HepG2 (cell line): ENCODE data around the gene IL1RL1. TPM values are rescaled to one million over a fixed set of nuclear protein-coding genes. Genes with fewer than 3 reads are reported as not detected.
A peak's percentile ranks its signal among the peaks of the same experiment; 100 is the strongest.

Experiments used
- AHR ChIP-seq: IDR thresholded peaks from 2 replicates; pipeline ENCODE4 v1.6.1; 2018; ENCODE audit warnings: missing genetic modification reagents, missing compliant biosample characterization
- CAMTA2 ChIP-seq: sonication (generic); formaldehyde crosslinking; IDR thresholded peaks from 2 replicates; pipeline ENCODE4 v1.4.0; 2020; ENCODE audit warnings: mild to moderate bottlenecking, missing genetic modification reagents, borderline replicate concordance
- GZF1 ChIP-seq: sonication (generic); formaldehyde crosslinking; IDR thresholded peaks from 2 replicates; pipeline ENCODE4 v1.5.1; 2020; ENCODE audit warnings: mild to moderate bottlenecking, missing genetic modification reagents
- HDAC1 ChIP-seq: sonication (generic); formaldehyde crosslinking; IDR thresholded peaks from 2 replicates; pipeline ENCODE4 v1.5.1; 2020; ENCODE audit warnings: mild to moderate bottlenecking, missing genetic modification reagents
- HMG20B ChIP-seq: conservative IDR thresholded peaks from 2 replicates; pipeline ENCODE4 v1.6.1; 2016; ENCODE audit warnings: missing genetic modification reagents, missing compliant biosample characterization
- ISL2 ChIP-seq: sonication (generic); formaldehyde crosslinking; IDR thresholded peaks from 2 replicates; pipeline ENCODE4 v1.5.0; 2020; ENCODE audit warnings: missing genetic modification reagents
- KAT2B ChIP-seq: fragments of 150-350 bp; IDR thresholded peaks from 2 replicates; pipeline ENCODE4 v1.6.1; 2014; ENCODE audit warnings: low read depth, low read length, borderline replicate concordance
- KDM1A ChIP-seq: IDR thresholded peaks from 2 replicates; pipeline ENCODE4 v1.6.1; 2016; ENCODE audit warnings: missing compliant biosample characterization
- MAZ ChIP-seq, 2 experiments: sonication (generic) in 1 of 2; formaldehyde crosslinking in 1 of 2; IDR thresholded peaks; 2 replicates each; pipeline versions ENCODE4 v1.5.0 to v1.6.1; 2012 to 2020; ENCODE audit warnings: low read depth in 2 of 2, mild to moderate bottlenecking in 2 of 2, borderline replicate concordance in 1 of 2, improper control_type of control experiment in 1 of 2, low read length in 1 of 2, missing genetic modification reagents in 1 of 2, moderate library complexity in 1 of 2
- MTERF4 ChIP-seq: sonication (generic); formaldehyde crosslinking; IDR thresholded peaks from 2 replicates; pipeline ENCODE4 v1.8.0; 2023; ENCODE audit warnings: mild to moderate bottlenecking, missing genetic modification reagents
- MXI1 ChIP-seq: IDR thresholded peaks from 3 replicates; pipeline ENCODE4 v1.6.1; 2012; ENCODE audit warnings: low read depth, low read length, inconsistent platforms, borderline replicate concordance
- NCOA2 ChIP-seq: sonication (generic); formaldehyde crosslinking; IDR thresholded peaks from 2 replicates; pipeline ENCODE4 v1.8.0; 2022; ENCODE audit warnings: inconsistent platforms
- NRL ChIP-seq: sonication (generic); formaldehyde crosslinking; IDR thresholded peaks from 2 replicates; pipeline ENCODE4 v1.5.0; 2020; ENCODE audit warnings: missing genetic modification reagents, mild to moderate bottlenecking, moderate library complexity, borderline replicate concordance
- RCOR2 ChIP-seq: IDR thresholded peaks from 2 replicates; pipeline ENCODE4 v1.6.1; 2016; ENCODE audit warnings: missing biosample characterization, missing genetic modification reagents
- RXRA ChIP-seq: sonication (generic); formaldehyde crosslinking; IDR thresholded peaks from 2 replicates; pipeline ENCODE4 v1.5.1; 2020; ENCODE audit warnings: missing genetic modification reagents
- RXRB ChIP-seq: IDR thresholded peaks from 2 replicates; pipeline ENCODE4 v1.6.1; 2016; ENCODE audit warnings: borderline replicate concordance, missing genetic modification reagents, missing compliant biosample characterization
- SIX1 ChIP-seq: sonication (generic); formaldehyde crosslinking; IDR thresholded peaks from 2 replicates; pipeline ENCODE4 v1.4.0; 2020; ENCODE audit warnings: missing genetic modification reagents, borderline replicate concordance
- TSC22D2 ChIP-seq: sonication (generic); formaldehyde crosslinking; IDR thresholded peaks from 2 replicates; pipeline ENCODE4 v1.5.1; 2020; ENCODE audit warnings: missing genetic modification reagents, mild to moderate bottlenecking, borderline replicate concordance
- ZBTB10 ChIP-seq: sonication (generic); formaldehyde crosslinking; IDR thresholded peaks from 2 replicates; pipeline ENCODE4 v1.4.0; 2020; ENCODE audit warnings: missing genetic modification reagents, borderline replicate concordance
- ZFYVE20 ChIP-seq: sonication (generic); formaldehyde crosslinking; IDR thresholded peaks from 2 replicates; pipeline ENCODE4 v1.8.0; 2023; ENCODE audit warnings: low read depth, mild to moderate bottlenecking, moderate library complexity, missing genetic modification reagents, borderline replicate concordance
- ZNF232 ChIP-seq: sonication (generic); formaldehyde crosslinking; IDR thresholded peaks from 2 replicates; pipeline ENCODE4 v1.4.0; 2020; ENCODE audit warnings: missing genetic modification reagents, borderline replicate concordance
- ZNF468 ChIP-seq: sonication (generic); formaldehyde crosslinking; IDR thresholded peaks from 2 replicates; pipeline ENCODE4 v1.8.0; 2022; ENCODE audit warnings: mild to moderate bottlenecking, moderate library complexity, missing genetic modification reagents
- ZNF501 ChIP-seq: sonication (generic); formaldehyde crosslinking; IDR thresholded peaks from 2 replicates; pipeline ENCODE4 v1.5.1; 2020; ENCODE audit warnings: mild to moderate bottlenecking, moderate library complexity, missing genetic modification reagents
- ZNF784 ChIP-seq: sonication (generic); formaldehyde crosslinking; IDR thresholded peaks from 2 replicates; pipeline ENCODE4 v1.5.1; 2020; ENCODE audit warnings: missing genetic modification reagents, mild to moderate bottlenecking, borderline replicate concordance
- ZNF788 ChIP-seq: sonication (generic); formaldehyde crosslinking; IDR thresholded peaks from 2 replicates; pipeline ENCODE4 v1.5.0; 2020; ENCODE audit warnings: mild to moderate bottlenecking, missing genetic modification reagents, borderline replicate concordance
- polyA plus RNA-seq, 8 experiments: library from polyadenylated mRNA; depleted of rRNA in 3 of 8; stranded (reverse) in 7 of 8; unstranded in 1 of 8; fragments of >200 nt; fragmentation: Illumina TruSeq in 4 of 8; extraction: Trizol in 4 of 8; gene quantifications; 2 replicates each; pipeline versions ENCODE4 v1.2.1 to v1.2.3, GENCODE V29; 2011 to 2016; ENCODE audit warnings: low read depth in 4 of 8, missing spikeins in 1 of 8, mixed read lengths in 1 of 8; ENCODE audit not compliant: insufficient read depth in 1 of 8
- total RNA-seq, 5 experiments: library from RNA; depleted of rRNA; stranded (reverse); fragments of >200 nt; fragmentation: Illumina TruSeq; extraction: Trizol; gene quantifications; 2 replicates each; pipeline ENCODE4 v1.2.3, GENCODE V29; 2016; ENCODE audit warnings: low read depth in 1 of 5

The IL1RL1 gene
- total and polyA plus RNA-seq, 2 of the 13 experiments (the other 11 are each of a cell fraction or from before 2014, with no cell fraction given) = 0.02 to 0.03 TPM

- peak; percentile 48; the same call in 1 of the 2 replicates for TF ChIP-seq RXRB (CRISPR knock-in tag)
- TF ChIP-seq ZNF784 = no peak
- peak; percentile 65; the same call in 1 of the 2 replicates for TF ChIP-seq TSC22D2
- TF ChIP-seq ZNF501 (CRISPR knock-in tag) = peak; percentile 92
- TF ChIP-seq ISL2 (CRISPR knock-in tag) = peak; percentile 67
- no peak for TF ChIP-seq CAMTA2 (CRISPR knock-in tag)
- TF ChIP-seq HMG20B = no peak
- peak; percentile 56 for TF ChIP-seq NRL
- peak; percentile 63 for TF ChIP-seq HDAC1 (CRISPR knock-in tag)
- TF ChIP-seq MAZ (IDR thresholded peaks at IDR 0.05; ENCODE audit: borderline replicate concordance, low read depth, low read length) = no peak
- TF ChIP-seq MAZ (CRISPR knock-in tag; IDR thresholded peaks at IDR 0.05; ENCODE audit: low read depth) = peak; percentile 29; the same call in 1 of the 2 replicates
- TF ChIP-seq MXI1 = peak; percentile 54; the same call in 1 of the 3 replicates
- no peak for TF ChIP-seq KAT2B
- TF ChIP-seq ZFYVE20 = no peak
- peak; percentile 34; the same call in 1 of the 2 replicates for TF ChIP-seq ZBTB10 (CRISPR knock-in tag)
- TF ChIP-seq ZNF232 (CRISPR knock-in tag) = peak; percentile 40; the same call in 1 of the 2 replicates
- TF ChIP-seq AHR (CRISPR knock-in tag) = peak; percentile 89
- TF ChIP-seq ZNF468 (CRISPR knock-in tag) = no peak
- peak; percentile 64; the same call in 1 of the 2 replicates for TF ChIP-seq KDM1A (CRISPR knock-in tag)
- TF ChIP-seq GZF1 (CRISPR knock-in tag) = 0 out of 2 replicates have a peak, but pooled peaks have one; percentile 29
- peak; percentile 22; the same call in 1 of the 2 replicates for TF ChIP-seq NCOA2
- TF ChIP-seq ZNF788 = peak; percentile 52; the same call in 1 of the 2 replicates
- no peak for TF ChIP-seq RCOR2
- TF ChIP-seq RXRA (CRISPR knock-in tag) = peak; percentile 66
- no peak for TF ChIP-seq SIX1 (CRISPR knock-in tag)
- no peak for TF ChIP-seq MTERF4 (CRISPR knock-in tag)
Observed at GRCh38 chr2:102355526-102356380, 44.4 kb downstream of the IL1RL1 start, which contains the start of gene IL18R1 (continued).
